ENCODE results near the gene EMP2. TPM values are rescaled to one million over a fixed set of nuclear protein-coding genes. Genes with fewer than 3 reads are reported as not detected.

The EMP2 gene
- total and polyA plus RNA-seq, 2 donors (not counting 1 experiment from before 2014, with no cell fraction given): 22.5 to 36.8 TPM

DNA sequence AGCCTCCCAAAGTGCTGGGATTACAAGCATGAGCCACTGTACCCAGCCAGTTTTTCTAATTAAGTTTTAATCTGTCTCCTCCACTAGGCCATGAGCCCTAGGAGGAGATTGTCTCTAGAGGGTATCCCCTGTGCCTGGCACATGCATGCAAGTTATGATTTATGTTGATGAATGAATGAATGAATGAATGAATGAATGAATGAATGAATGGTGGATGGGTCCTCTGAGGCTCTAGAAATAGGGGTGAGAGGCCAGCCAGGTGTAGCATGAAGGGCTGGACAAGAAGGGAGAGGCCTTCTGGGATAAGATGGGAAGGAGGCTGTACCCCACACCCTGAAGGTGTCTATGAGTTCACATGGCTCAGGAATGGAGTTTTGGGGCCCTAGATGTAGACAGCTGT, 48.8 kb downstream of the EMP2 start:
- TF ChIP-seq EZH2 (IDR thresholded peaks at IDR 0.05; ENCODE audit: low read length, missing control alignments): no peak
- TF ChIP-seq, protein P1, sequence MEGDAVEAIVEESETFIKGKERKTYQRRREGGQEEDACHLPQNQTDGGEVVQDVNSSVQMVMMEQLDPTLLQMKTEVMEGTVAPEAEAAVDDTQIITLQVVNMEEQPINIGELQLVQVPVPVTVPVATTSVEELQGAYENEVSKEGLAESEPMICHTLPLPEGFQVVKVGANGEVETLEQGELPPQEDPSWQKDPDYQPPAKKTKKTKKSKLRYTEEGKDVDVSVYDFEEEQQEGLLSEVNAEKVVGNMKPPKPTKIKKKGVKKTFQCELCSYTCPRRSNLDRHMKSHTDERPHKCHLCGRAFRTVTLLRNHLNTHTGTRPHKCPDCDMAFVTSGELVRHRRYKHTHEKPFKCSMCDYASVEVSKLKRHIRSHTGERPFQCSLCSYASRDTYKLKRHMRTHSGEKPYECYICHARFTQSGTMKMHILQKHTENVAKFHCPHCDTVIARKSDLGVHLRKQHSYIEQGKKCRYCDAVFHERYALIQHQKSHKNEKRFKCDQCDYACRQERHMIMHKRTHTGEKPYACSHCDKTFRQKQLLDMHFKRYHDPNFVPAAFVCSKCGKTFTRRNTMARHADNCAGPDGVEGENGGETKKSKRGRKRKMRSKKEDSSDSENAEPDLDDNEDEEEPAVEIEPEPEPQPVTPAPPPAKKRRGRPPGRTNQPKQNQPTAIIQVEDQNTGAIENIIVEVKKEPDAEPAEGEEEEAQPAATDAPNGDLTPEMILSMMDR (conservative IDR thresholded peaks at IDR 0.05 in 1 of 2, IDR thresholded peaks at IDR 0.05 in 1 of 2; ENCODE audit: low read depth in 1 of 2, low read length in 2 of 2): no peak
- Histone ChIP-seq H3K27me3 (ENCODE audit: control insufficient read depth, insufficient read depth, low read length) (no peaks in the 10 kb centered on the region), H3K4me2 (ENCODE audit: extremely low read depth, insufficient read depth, low read length) (no peak overlapping the region), H3K27ac (ENCODE audit: insufficient read depth, low read length) (no peak overlapping the region), H3K9ac (ENCODE audit: insufficient read depth, low read length) (no peak overlapping the region), H3K36me3 (ENCODE audit: control insufficient read depth, insufficient read depth, low read length) (no peaks in the 10 kb centered on the region), H4K20me1 (ENCODE audit: control insufficient read depth, extremely low read depth, insufficient read depth, low read length) (no peaks in the 10 kb centered on the region), H3K4me1 (ENCODE audit: control insufficient read depth, extremely low read depth, insufficient read depth, low read length) (no peaks in the 10 kb centered on the region), H2AFZ (ENCODE audit: low read length) (no peak overlapping the region), H3K79me2 (ENCODE audit: control insufficient read depth, insufficient read depth, low read length) (no peaks in the 10 kb centered on the region), H3K4me3 (replicated peaks in 1 of 4; ENCODE audit: control extremely low read depth in 1 of 4, insufficient read depth in 1 of 4, low read depth in 3 of 4, low read length in 4 of 4) (no peak overlapping the region), H3K9me3 (ENCODE audit: control insufficient read depth, insufficient read depth, low read depth, low read length) (no peaks in the 10 kb centered on the region)
- no peak for DNase-seq (ENCODE audit: low read depth in 2 of 2)

DNA sequence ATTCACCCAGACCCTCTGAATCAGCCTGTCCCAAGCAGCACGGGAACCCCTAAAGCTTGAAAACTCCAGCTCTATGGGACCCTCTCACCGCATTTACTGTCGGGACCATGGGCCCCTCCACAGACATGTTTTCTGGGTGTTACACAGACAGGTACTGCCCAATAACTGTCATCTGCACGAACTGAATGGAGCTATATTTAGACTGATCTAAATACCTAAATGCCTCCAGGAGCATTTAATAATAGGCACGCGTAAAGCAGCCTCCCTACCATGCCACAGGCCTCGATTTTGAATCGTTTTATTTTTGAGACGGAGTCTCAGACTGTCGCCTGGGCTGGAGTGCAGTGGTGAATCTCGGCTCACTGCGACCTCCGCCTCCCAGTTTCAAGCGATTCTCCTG, 49.7 kb downstream of the EMP2 start:
- Histone ChIP-seq H2AFZ (ENCODE audit: low read length) (no peak overlapping the region), H3K36me3 (ENCODE audit: control insufficient read depth, insufficient read depth, low read length) (no peaks in the 10 kb centered on the region), H3K4me2 (ENCODE audit: extremely low read depth, insufficient read depth, low read length) (no peak overlapping the region), H3K4me1 (ENCODE audit: control insufficient read depth, extremely low read depth, insufficient read depth, low read length) (no peaks in the 10 kb centered on the region), H3K9me3 (ENCODE audit: control insufficient read depth, insufficient read depth, low read depth, low read length) (no peaks in the 10 kb centered on the region), H3K27ac (ENCODE audit: insufficient read depth, low read length) (no peak overlapping the region), H3K79me2 (ENCODE audit: control insufficient read depth, insufficient read depth, low read length) (no peaks in the 10 kb centered on the region), H3K27me3 (ENCODE audit: control insufficient read depth, insufficient read depth, low read length) (no peaks in the 10 kb centered on the region), H3K9ac (ENCODE audit: insufficient read depth, low read length) (no peak overlapping the region), H3K4me3 (replicated peaks in 1 of 4; ENCODE audit: control extremely low read depth in 1 of 4, insufficient read depth in 1 of 4, low read depth in 3 of 4, low read length in 4 of 4) (no peak overlapping the region), H4K20me1 (ENCODE audit: control insufficient read depth, extremely low read depth, insufficient read depth, low read length) (no peaks in the 10 kb centered on the region)
- TF ChIP-seq, protein P1 (conservative IDR thresholded peaks at IDR 0.05 in 1 of 2, IDR thresholded peaks at IDR 0.05 in 1 of 2; ENCODE audit: low read depth in 1 of 2, low read length in 2 of 2): no peak
- no peak for TF ChIP-seq EZH2 (IDR thresholded peaks at IDR 0.05; ENCODE audit: low read length, missing control alignments)
- no peak for DNase-seq (ENCODE audit: low read depth in 2 of 2)

DNA sequence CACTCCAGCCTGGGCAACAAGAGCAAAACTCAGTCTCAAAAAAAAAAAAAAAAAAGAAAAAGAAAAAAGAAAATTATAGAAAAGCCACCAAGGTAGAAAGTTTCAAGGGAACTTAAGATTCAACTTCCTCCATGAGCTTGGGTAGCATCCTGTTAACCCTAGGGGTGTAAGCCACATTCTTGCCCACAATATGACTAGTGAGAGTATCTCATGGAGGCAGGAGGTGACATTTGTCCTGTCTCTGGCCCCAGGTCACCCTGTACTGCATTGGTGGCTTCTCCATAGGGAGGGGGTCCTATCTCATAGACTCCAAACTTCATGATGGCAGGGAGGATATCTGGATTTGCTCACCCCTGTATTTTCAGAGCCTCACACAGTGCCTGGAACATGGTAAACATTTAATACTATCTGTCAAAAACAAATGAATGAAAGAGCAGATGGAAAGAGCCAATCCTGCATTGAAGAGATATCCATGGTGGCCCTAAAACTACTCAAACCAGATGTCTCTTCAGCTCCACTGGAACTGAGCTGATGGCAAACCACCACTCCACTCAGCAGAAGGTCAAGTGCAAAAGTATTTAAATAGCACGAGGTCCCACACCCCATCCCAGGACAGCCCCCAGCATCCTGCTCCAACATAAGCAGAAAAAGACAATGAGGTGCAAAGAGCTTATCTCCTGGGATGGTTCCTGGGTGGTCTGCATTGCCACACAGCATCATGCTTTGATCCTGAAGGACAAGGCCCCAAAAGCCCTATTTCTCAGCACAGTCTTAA, 50.3 kb downstream of the EMP2 start:
- no peak overlapping the region for H3K4me3 ChIP-seq (replicated peaks in 1 of 4; ENCODE audit: control extremely low read depth in 1 of 4, insufficient read depth in 1 of 4, low read depth in 3 of 4, low read length in 4 of 4)
- H3K36me3 ChIP-seq (ENCODE audit: control insufficient read depth, insufficient read depth, low read length): no peaks in the 10 kb centered on the region
- no peak overlapping the region for H3K27ac ChIP-seq (ENCODE audit: insufficient read depth, low read length)
- H3K9ac ChIP-seq (ENCODE audit: insufficient read depth, low read length): no peak overlapping the region
- DNase-seq (ENCODE audit: low read depth in 2 of 2): no peak
- H4K20me1 ChIP-seq (ENCODE audit: control insufficient read depth, extremely low read depth, insufficient read depth, low read length): no peaks in the 10 kb centered on the region
- H3K4me2 ChIP-seq (ENCODE audit: extremely low read depth, insufficient read depth, low read length): no peak overlapping the region
- TF ChIP-seq, protein P1 (conservative IDR thresholded peaks at IDR 0.05 in 1 of 2, IDR thresholded peaks at IDR 0.05 in 1 of 2; ENCODE audit: low read depth in 1 of 2, low read length in 2 of 2): no peak
- TF ChIP-seq EZH2 (IDR thresholded peaks at IDR 0.05; ENCODE audit: low read length, missing control alignments): no peak
- no peaks in the 10 kb centered on the region for H3K9me3 ChIP-seq (ENCODE audit: control insufficient read depth, insufficient read depth, low read depth, low read length)
- H3K79me2 ChIP-seq (ENCODE audit: control insufficient read depth, insufficient read depth, low read length): no peaks in the 10 kb centered on the region
- no peaks in the 10 kb centered on the region for H3K4me1 ChIP-seq (ENCODE audit: control insufficient read depth, extremely low read depth, insufficient read depth, low read length)
- no peaks in the 10 kb centered on the region for H3K27me3 ChIP-seq (ENCODE audit: control insufficient read depth, insufficient read depth, low read length)
- no peak overlapping the region for H2AFZ ChIP-seq (ENCODE audit: low read length)

Measured in fibroblast of lung (primary cell).